HG02571 (cell line): ENCODE results near the gene TVP23C.

Experiments used
- ATAC-seq: cut with Tn5 transposase; IDR thresholded peaks from one replicate; pipeline ENCODE4 v1.9.1; 2021; ENCODE audit warnings: mild to moderate bottlenecking, moderate library complexity; ENCODE audit not compliant: unreplicated experiment

TVP23C gene

GRCh38 chr17:15498107-15498506, 65.2 kb downstream of the TVP23C start:
- ATAC-seq = no peak

GRCh38 chr17:15496735-15497670, 66.3 kb downstream of the TVP23C start:
- ATAC-seq = no peak

- ATAC-seq = no peak
Observed at GRCh38 chr17:15494821-15495220, 68.5 kb downstream of the TVP23C start.

GRCh38 chr17:15493693-15494035, 69.6 kb downstream of the TVP23C start:
- ATAC-seq = no peak

- no peak for ATAC-seq
Observed at GRCh38 chr17:15492791-15493692, 70.2 kb downstream of the TVP23C start.

GRCh38 chr17:15492186-15492585, 71.1 kb downstream of the TVP23C start:
- ATAC-seq = no peak

GRCh38 chr17:15490634-15491261, 72.5 kb downstream of the TVP23C start:
- ATAC-seq = no peak

- no peak for ATAC-seq
Observed at GRCh38 chr17:15488557-15488956, 74.7 kb downstream of the TVP23C start.

GRCh38 chr17:15485045-15485444, 78.2 kb downstream of the TVP23C start:
- no peak for ATAC-seq

- ATAC-seq = no peak
Observed at GRCh38 chr17:15483431-15483830, 79.9 kb downstream of the TVP23C start.

GRCh38 chr17:15482476-15482875, 80.8 kb downstream of the TVP23C start:
- no peak for ATAC-seq

- no peak for ATAC-seq
Observed at GRCh38 chr17:15481481-15481880, 81.8 kb downstream of the TVP23C start.

- no peak for ATAC-seq
Observed at GRCh38 chr17:15480204-15480603, 83.1 kb downstream of the TVP23C start.

- ATAC-seq = no peak
Observed at GRCh38 chr17:15479703-15480102, 83.6 kb downstream of the TVP23C start.

GRCh38 chr17:15478845-15479244, 84.4 kb downstream of the TVP23C start:
- ATAC-seq = no peak

GRCh38 chr17:15475631-15476354, 87.5 kb downstream of the TVP23C start:
- ATAC-seq = no peak

- ATAC-seq = no peak
Observed at GRCh38 chr17:15472891-15473290, 90.4 kb downstream of the TVP23C start.

- ATAC-seq = no peak
Observed at GRCh38 chr17:15470536-15470935, 92.7 kb downstream of the TVP23C start.

GRCh38 chr17:15469260-15469659, 94.0 kb downstream of the TVP23C start:
- ATAC-seq = no peak

GRCh38 chr17:15468126-15468525, 95.2 kb downstream of the TVP23C start:
- ATAC-seq = no peak

- no peak for ATAC-seq
Observed at GRCh38 chr17:15467592-15467991, 95.7 kb downstream of the TVP23C start, which contains the start of gene CDRT4. CDRT4 (minus strand) TSS chr17:15467621; CDS start chr17:15440238, 27,383 bp downstream.
